Suprapubic skin (tissue), 4 donors: ENCODE data around the gene SF3A1. TPM values are rescaled to one million over a fixed set of nuclear protein-coding genes. Genes with fewer than 3 reads are reported as not detected.

Experiments
- DNase-seq, 2 donors: peaks; one replicate each; pipeline ENCODE4 v3.0.0-alpha.2; 2019; ENCODE audit warnings: low spot score in 2 of 2
- H3K27ac ChIP-seq: fragments of 200-600 bp; sonication (generic); one replicate; pipeline ENCODE4 v1.5.1; 2019
- H3K27me3 ChIP-seq: fragments of 200-600 bp; sonication (generic); one replicate; pipeline ENCODE4 v1.5.1; 2019
- H3K36me3 ChIP-seq: fragments of 200-600 bp; sonication (generic); one replicate; pipeline ENCODE4 v1.5.1; 2019
- H3K4me1 ChIP-seq: fragments of 200-600 bp; sonication (generic); one replicate; pipeline ENCODE4 v1.5.1; 2019
- H3K4me3 ChIP-seq: fragments of 200-600 bp; sonication (generic); one replicate; pipeline ENCODE4 v1.5.1; 2019; ENCODE audit warnings: mild to moderate bottlenecking
- H3K9me3 ChIP-seq: fragments of 200-600 bp; sonication (generic); one replicate; pipeline ENCODE4 v1.5.1; 2019
- EP300 ChIP-seq: sonication (generic); formaldehyde crosslinking; IDR thresholded peaks from one replicate; pipeline ENCODE4 v1.6.1; 2017; ENCODE audit warnings: antibody characterized with exemption
- POLR2A ChIP-seq, 2 donors: fragments of 450-650 bp; IDR thresholded peaks; one replicate each; pipeline ENCODE4 v1.6.1; 2017; ENCODE audit warnings: antibody characterized with exemption in 2 of 2, mild to moderate bottlenecking in 2 of 2, moderate library complexity in 2 of 2
- POLR2AphosphoS5 ChIP-seq, 3 donors: sonication (generic); formaldehyde crosslinking; IDR thresholded peaks; one replicate each; pipeline ENCODE4 v1.6.1; 2017; ENCODE audit warnings: antibody characterized with exemption in 3 of 3
- whole genome bisulfite sequencing: methylation state at CpG from one replicate; pipeline ENCODE4 v1.1.5; 2018; 5-methylcytosine and 5-hydroxymethylcytosine counted together
- total RNA-seq, 4 donors: library from RNA; depleted of rRNA; stranded (reverse); fragments of >200 nt; gene quantifications; one replicate each; pipeline ENCODE4 v1.1.0, GENCODE V29; 2016
- TF ChIP-seq, protein P1 (sequence below), 2 donors: fragments of 200-600 bp in 1 of 2; fragments of 450-650 bp in 1 of 2; sonication (generic) in 1 of 2; IDR thresholded peaks; one replicate each; pipeline ENCODE4 v1.5.1; 2016 to 2019; ENCODE audit warnings: antibody characterized with exemption in 2 of 2, mild to moderate bottlenecking in 1 of 2, moderate library complexity in 1 of 2

Gene SF3A1
- total RNA-seq, 4 donors from 2014 or later, result 112 to 208 (median 152) TPM

DNA sequence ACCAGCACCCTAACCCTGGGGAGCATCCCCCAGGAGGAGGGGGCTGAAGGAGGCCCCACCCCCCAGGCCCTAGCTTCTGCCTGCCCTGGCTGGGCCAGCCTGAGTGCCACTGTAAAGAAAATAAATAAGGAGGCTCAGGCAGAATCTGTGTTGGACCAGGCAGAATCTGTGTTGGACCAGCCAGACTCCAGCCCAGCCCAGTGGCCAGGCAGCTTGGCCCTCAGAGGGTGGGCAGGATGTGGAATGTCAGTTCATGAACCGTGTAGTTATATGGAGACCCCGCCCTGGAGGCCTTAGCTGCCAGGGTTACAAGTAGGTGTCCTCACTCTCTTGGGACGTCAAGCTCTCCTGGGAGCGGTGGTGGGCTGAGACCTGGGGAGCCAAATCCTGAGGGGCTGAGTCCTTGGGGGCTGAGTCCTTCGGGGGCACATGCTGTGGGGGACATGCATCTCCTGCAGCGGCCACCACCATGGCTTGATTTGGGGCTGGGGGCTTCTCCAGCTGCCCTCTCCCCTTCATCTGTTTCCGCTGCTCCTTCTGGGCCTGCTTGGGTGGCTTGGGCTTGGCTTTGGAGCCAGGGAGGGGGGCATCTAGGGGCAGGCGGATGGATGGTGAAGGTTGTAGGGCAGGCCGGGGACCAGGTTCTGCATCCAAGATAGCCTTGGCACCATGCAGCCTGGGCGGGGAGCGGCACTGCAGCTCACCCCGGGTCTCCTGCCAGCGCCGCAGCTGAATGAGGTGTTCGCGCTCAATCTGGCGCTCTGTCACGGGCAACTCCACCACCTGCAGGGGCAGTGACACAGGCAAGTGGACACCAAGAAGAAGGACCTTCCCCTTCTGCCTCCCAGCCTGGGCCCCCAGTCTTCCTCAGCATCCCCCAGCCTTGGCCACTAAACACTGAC, 64.4 kb downstream of the SF3A1 start:
- H3K27ac ChIP-seq, result peak overlapping the region; percentile 92
- 66% methylated on average over 17 of the region's 18 CpGs for WGBS
- H3K36me3 ChIP-seq, result peaks cover 56% of the 10 kb centered on the region

DNA sequence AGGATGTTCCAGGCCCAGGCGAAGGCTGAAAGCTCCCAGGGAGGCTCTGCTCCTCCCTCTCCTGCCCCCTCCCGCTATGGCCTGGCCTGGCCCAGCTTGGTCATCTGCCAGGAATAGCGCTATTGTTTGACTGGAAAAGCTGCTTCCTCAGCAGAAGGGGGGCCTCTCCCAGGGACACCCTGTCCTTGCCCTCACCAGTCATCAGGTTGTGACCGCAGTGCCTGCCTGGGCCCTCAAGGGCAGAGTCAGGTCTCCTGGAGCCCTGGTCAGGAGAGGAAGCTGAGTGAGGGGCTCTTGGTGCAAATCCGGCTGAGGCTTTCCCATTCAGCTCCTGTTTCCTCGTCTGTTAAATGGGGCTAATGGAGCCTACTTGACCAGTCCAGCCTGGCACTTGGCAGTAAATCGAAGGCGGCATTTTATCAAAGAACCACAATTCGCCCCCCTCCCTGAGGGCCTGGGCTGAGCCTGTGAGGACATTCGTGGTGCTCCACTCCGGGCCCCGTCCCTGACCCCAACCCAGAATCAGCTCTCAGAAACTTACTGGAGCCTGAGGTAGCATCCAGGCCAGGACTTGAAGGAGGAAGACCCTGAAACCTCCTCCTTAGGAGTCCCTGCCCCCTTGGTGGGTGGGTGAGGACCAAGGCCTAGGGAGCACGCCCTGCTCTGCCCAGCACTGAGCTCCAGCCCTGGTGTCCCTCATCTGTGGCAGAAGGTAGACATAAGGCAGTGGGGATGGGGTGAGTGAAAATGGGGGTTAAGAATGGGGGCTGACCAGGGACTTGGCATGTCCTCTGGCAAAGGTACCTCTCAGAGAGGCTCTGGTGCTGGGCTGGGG, 65.4 kb downstream of the SF3A1 start:
- DNase-seq, result peak; percentile 92 to 94
- H3K36me3 ChIP-seq, result peaks cover 49% of the 10 kb centered on the region
- TF ChIP-seq POLR2A (IDR thresholded peaks at IDR 0.05), result no peak
- TF ChIP-seq POLR2AphosphoS5 (IDR thresholded peaks at IDR 0.05), result peak; percentile 66 to 98 (median 86)
- TF ChIP-seq EP300, result peak; percentile 86
- no peak overlapping the region for H3K4me3 ChIP-seq
- 55% methylated on average over 11 of the region's 13 CpGs for WGBS
- no peaks in the 10 kb centered on the region for H3K9me3 ChIP-seq
- peaks cover 69% of the 10 kb centered on the region for H3K4me1 ChIP-seq
- H3K27me3 ChIP-seq, result no peaks in the 10 kb centered on the region
- H3K27ac ChIP-seq, result peak overlapping the region; percentile 92

More for the DNA sequence above, 64.4 kb downstream of the SF3A1 start:
- TF ChIP-seq POLR2AphosphoS5 (IDR thresholded peaks at IDR 0.05) (no peak), EP300 (no peak), POLR2A (IDR thresholded peaks at IDR 0.05) (no peak)
- TF ChIP-seq, protein P1, sequence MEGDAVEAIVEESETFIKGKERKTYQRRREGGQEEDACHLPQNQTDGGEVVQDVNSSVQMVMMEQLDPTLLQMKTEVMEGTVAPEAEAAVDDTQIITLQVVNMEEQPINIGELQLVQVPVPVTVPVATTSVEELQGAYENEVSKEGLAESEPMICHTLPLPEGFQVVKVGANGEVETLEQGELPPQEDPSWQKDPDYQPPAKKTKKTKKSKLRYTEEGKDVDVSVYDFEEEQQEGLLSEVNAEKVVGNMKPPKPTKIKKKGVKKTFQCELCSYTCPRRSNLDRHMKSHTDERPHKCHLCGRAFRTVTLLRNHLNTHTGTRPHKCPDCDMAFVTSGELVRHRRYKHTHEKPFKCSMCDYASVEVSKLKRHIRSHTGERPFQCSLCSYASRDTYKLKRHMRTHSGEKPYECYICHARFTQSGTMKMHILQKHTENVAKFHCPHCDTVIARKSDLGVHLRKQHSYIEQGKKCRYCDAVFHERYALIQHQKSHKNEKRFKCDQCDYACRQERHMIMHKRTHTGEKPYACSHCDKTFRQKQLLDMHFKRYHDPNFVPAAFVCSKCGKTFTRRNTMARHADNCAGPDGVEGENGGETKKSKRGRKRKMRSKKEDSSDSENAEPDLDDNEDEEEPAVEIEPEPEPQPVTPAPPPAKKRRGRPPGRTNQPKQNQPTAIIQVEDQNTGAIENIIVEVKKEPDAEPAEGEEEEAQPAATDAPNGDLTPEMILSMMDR (IDR thresholded peaks at IDR 0.05), result no peak
- Histone ChIP-seq H3K27me3 (no peaks in the 10 kb centered on the region), H3K4me1 (peaks cover 79% of the 10 kb centered on the region), H3K9me3 (no peaks in the 10 kb centered on the region), H3K4me3 (no peak overlapping the region)
- DNase-seq, result no peak

DNA sequence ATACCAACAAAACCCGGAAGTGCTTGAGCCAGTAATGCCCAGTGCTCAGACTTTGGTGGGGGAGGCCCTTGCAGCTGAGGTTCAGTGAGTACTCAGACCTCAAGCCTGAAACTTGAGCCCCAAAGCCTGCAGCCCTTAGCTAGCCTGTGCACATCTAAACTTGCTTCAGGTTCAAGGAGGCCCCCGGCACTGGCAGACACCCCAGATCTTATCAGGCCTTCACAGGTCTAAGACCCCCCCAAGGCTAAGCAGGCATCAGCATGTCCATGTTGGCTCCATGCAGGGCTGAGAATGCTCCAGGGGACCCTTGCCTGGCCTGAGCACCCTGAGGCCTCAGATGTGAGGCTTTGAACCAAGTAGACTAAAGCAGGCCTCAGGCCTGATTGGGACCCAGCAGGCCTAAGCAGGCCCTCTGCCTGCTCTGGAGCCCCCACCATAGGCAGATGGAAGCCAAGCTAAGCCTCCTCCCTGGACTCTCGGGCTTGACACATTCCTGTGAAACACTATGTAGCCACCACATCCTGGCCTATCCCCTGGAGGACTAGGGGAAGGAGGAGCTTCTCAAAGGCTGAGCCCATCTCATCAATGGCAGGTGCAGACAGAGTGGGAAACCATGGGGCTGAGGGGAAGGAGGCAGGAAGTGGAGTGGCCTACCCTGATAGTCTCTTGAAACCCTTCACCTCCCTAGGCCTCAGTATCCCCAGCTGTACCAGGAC, 66.2 kb downstream of the SF3A1 start:
- Histone ChIP-seq H3K9me3 (no peaks in the 10 kb centered on the region), H3K27me3 (no peaks in the 10 kb centered on the region), H3K4me3 (peak overlapping the region; percentile 88), H3K27ac (peak overlapping the region; percentile 92), H3K36me3 (peaks cover 49% of the 10 kb centered on the region), H3K4me1 (peaks cover 65% of the 10 kb centered on the region)
- no peak for DNase-seq
- 30% methylated on average over 2 of the region's 3 CpGs for WGBS
- TF ChIP-seq POLR2AphosphoS5 (IDR thresholded peaks at IDR 0.05), result no peak
- TF ChIP-seq POLR2A (IDR thresholded peaks at IDR 0.05), result no peak
- TF ChIP-seq EP300, result no peak
- TF ChIP-seq, protein P1 (IDR thresholded peaks at IDR 0.05), result no peak

DNA sequence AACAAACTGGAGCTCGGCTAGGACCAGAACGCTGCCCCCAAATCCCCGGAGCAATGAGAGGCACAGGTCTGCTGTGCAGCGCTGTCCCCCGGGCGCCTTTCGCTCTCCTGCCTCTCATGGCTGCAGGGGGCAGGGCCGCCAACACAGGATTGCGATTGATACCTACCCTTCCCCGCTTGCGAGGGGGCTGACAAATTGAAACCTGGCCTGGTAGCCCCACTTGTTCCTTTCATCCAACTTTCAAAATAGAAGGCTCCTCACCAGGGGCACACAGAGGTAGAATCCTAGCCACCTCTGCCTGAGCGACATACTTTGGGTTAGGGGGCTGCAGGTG, 66.7 kb downstream of the SF3A1 start:
- WGBS, result 13% methylated on average over 5 of the region's 12 CpGs
- H3K4me1 ChIP-seq, result peaks cover 65% of the 10 kb centered on the region
- no peak for TF ChIP-seq POLR2A (IDR thresholded peaks at IDR 0.05)
- no peak for TF ChIP-seq POLR2AphosphoS5 (IDR thresholded peaks at IDR 0.05)
- TF ChIP-seq EP300, result no peak
- H3K27ac ChIP-seq, result peak overlapping the region; percentile 92
- H3K9me3 ChIP-seq, result no peaks in the 10 kb centered on the region
- H3K27me3 ChIP-seq, result no peaks in the 10 kb centered on the region
- peaks cover 49% of the 10 kb centered on the region for H3K36me3 ChIP-seq
- DNase-seq, result no peak
- peak overlapping the region; percentile 88 for H3K4me3 ChIP-seq

DNA sequence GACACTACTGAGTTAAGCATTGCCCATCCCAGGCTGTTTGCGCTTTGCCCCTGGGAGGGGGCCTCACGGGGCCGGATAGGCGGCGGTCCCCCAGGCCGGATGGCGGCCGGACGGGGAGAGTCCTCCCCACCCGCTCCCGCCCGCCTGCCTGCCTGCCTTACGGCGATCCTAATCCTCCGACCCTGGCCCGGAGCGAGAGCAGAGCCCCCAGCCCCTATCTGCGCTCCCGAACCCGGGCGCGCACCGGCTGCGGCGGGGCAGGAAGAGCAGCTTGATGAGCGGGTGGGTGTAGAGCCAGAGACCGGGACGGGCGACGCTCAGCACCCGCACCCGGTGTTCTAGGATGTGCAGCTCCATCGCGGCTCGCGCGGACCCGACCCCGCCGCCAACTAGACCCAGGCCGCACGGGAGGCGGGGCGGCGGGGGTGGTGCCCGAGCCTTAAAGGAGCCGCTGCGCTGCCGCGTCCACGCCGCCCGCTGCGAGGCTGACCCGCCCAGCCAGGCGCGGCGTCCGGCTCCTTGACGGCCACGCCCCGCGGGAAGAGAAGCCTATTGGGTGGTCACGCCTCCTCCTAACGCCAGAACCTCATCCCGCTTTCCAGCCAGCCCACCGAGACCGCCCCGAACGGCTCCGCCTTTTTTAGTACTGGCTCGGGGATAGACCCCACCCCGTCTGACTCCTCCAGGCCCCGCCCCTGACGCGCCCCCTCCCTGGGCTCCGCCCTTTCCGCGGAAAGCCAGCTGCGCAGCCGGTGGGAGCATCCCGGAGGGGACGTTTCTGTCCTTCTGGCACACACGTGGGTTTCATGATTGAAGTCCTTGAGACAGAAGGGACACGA, 67.3 kb downstream of the SF3A1 start, which contains the start of gene CASTOR1:
TSS of gene CASTOR1 (minus strand) at position 365 of the 839 bp plus-strand sequence. CDS start at position 357, 8 bp downstream.
- DNase-seq, result peak; percentile 99
- H3K27ac ChIP-seq, result peak within 1 kb of the TSS; percentile 92
- H3K36me3 ChIP-seq, result peaks cover 49% of the 10 kb centered on the region
- peaks cover 61% of the 10 kb centered on the region for H3K4me1 ChIP-seq
- no peak for TF ChIP-seq EP300
- TF ChIP-seq, protein P1 (IDR thresholded peaks at IDR 0.05), result no peak
- TF ChIP-seq POLR2AphosphoS5 (IDR thresholded peaks at IDR 0.05), result peak in 1 of 3 donors; percentile 46
- TF ChIP-seq POLR2A (IDR thresholded peaks at IDR 0.05), result peak in 1 of 2 donors; percentile 62
- H3K9me3 ChIP-seq, result no peaks in the 10 kb centered on the region
- WGBS, result 2% methylated on average over 34 of the region's 85 CpGs
- peak within 1 kb of the TSS; percentile 88 for H3K4me3 ChIP-seq
- H3K27me3 ChIP-seq, result no peaks in the 10 kb centered on the region
